Keratinocyte (primary cell): ENCODE measurements around the gene PDE1A.
A peak's percentile ranks its signal among the peaks of the same experiment; 100 is the strongest.

Source experiments
- EZH2 ChIP-seq: IDR thresholded peaks from one replicate; pipeline ENCODE4 v1.6.1; 2012; ENCODE audit warnings: inconsistent platforms, mild to moderate bottlenecking, low read length, moderate library complexity
- TF ChIP-seq, protein P1 (sequence below), 3 experiments: IDR thresholded peaks in 1 of 3; conservative IDR thresholded peaks in 1 of 3; optimal IDR thresholded peaks in 1 of 3; 2 replicates in 2 of 3; 3 replicates in 1 of 3; pipeline versions ENCODE3 to v1.5.1; 2011; ENCODE audit warnings: low read length in 3 of 3, mild to moderate bottlenecking in 3 of 3, moderate library complexity in 2 of 3, control low read depth in 1 of 3, inconsistent platforms in 1 of 3; ENCODE audit not compliant: insufficient read depth in 2 of 3; ENCODE audit errors: extremely low read depth in 1 of 3

DNA sequence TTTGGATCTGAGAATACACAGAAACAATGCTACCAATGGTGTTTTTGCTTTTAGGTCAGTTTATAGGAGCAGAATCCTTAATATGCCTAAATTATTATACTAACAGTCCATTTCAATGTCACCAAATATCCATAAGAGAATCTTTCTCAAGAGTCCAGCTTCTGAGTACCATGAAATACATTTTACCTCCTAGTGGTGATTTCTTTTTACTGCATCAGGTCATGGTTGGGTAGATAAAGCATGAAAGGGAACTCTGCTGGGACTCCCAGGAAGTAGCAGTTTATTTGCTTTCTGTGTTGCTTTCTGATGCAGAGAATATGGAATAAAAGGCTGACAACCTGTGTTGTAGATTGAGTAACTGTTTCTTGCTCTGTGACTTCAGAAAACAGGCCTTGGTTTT lies 325.6 kb downstream of the PDE1A start:
- TF ChIP-seq EZH2, result no peak
- TF ChIP-seq, protein P1, sequence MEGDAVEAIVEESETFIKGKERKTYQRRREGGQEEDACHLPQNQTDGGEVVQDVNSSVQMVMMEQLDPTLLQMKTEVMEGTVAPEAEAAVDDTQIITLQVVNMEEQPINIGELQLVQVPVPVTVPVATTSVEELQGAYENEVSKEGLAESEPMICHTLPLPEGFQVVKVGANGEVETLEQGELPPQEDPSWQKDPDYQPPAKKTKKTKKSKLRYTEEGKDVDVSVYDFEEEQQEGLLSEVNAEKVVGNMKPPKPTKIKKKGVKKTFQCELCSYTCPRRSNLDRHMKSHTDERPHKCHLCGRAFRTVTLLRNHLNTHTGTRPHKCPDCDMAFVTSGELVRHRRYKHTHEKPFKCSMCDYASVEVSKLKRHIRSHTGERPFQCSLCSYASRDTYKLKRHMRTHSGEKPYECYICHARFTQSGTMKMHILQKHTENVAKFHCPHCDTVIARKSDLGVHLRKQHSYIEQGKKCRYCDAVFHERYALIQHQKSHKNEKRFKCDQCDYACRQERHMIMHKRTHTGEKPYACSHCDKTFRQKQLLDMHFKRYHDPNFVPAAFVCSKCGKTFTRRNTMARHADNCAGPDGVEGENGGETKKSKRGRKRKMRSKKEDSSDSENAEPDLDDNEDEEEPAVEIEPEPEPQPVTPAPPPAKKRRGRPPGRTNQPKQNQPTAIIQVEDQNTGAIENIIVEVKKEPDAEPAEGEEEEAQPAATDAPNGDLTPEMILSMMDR (optimal IDR thresholded peaks at IDR 0.05 in 1 of 3, IDR thresholded peaks at IDR 0.05 in 1 of 3, conservative IDR thresholded peaks at IDR 0.05 in 1 of 3; ENCODE audit: extremely low read depth in 1 of 3, insufficient read depth in 2 of 3, low read length in 3 of 3), result peak in 2 of 3 experiments; percentile 23 to 31
